HL-60 (cell line): Measurements from ENCODE around the gene ZNF593OS.

Experiments
- DNase-seq, 2 experiments: peaks; one replicate each; pipeline ENCODE4 v3.0.0-alpha.2; 2010 to 2020; ENCODE audit warnings: low read depth in 1 of 2, low spot score in 1 of 2
- H3K27ac ChIP-seq: fragments of 250-450 bp; sonication (Bioruptor Pico); replicated peaks from 2 replicates; pipeline ENCODE4 v1.5.1; 2020; ENCODE audit warnings: mild to moderate bottlenecking, moderate library complexity
- H3K27me3 ChIP-seq: fragments of 250-450 bp; sonication (Bioruptor Pico); 2 replicates; pipeline ENCODE4 v1.5.1; 2021; ENCODE audit warnings: mild to moderate bottlenecking, moderate library complexity; ENCODE audit not compliant: insufficient read depth, poor library complexity, severe bottlenecking
- H3K4me3 ChIP-seq: replicated peaks from 2 replicates; pipeline ENCODE4 v1.5.1; 2011; ENCODE audit warnings: mild to moderate bottlenecking, control low read depth, low read length; ENCODE audit not compliant: insufficient read depth
- GABPA ChIP-seq: IDR thresholded peaks from 2 replicates; pipeline ENCODE4 v1.6.1; 2012; ENCODE audit warnings: low read depth
- POLR2AphosphoS5 ChIP-seq: IDR thresholded peaks from 2 replicates; pipeline ENCODE4 v1.6.1; 2012; ENCODE audit warnings: low read depth
- SPI1 ChIP-seq: IDR thresholded peaks from 2 replicates; pipeline ENCODE4 v1.6.1; 2012; ENCODE audit warnings: low read depth, mild to moderate bottlenecking, borderline replicate concordance
- TF ChIP-seq, protein P1 (sequence below): IDR thresholded peaks from one replicate; pipeline ENCODE4 v1.5.1; 2011; ENCODE audit warnings: low read length, control low read depth, inconsistent platforms; ENCODE audit not compliant: insufficient read depth
- TF ChIP-seq, protein P2 (sequence below): IDR thresholded peaks from 2 replicates; pipeline ENCODE4 v1.6.1; 2012; ENCODE audit warnings: low read depth; ENCODE audit not compliant: insufficient replicate concordance

Gene ZNF593OS

DNA sequence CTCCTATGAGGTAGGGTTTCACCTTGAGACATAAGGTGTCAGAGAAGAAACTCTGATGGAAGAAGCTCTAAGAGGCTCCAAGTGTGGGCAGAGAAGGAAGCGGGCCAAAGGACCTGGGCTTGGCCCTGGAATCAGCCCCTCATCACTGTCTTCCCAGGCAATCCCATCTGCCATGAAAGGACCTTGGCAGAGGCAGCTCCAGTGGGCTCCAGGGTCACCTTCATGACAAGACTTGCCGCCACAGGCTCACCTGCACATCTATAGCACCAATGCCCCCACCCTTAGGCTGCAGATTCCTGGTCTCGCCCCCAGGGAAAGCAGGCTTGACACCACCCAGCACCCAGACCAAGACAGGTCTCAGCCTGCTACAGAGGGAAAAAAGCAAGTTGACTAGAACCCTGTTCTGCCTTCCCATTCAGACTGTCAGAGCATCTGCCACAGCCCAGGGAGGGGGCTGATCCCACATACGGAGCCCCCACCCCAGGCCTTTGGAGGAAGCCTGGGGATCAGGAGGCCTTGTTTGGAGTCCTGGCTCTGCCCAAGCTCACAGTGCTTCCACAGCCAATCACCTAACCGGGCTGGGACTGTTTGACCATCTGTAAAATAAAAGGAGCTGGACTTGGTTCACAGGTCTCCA lies 13.2 kb downstream of the ZNF593OS start:
- no peak overlapping the region for H3K4me3 ChIP-seq
- H3K27me3 ChIP-seq, result peaks cover 7% of the 10 kb centered on the region
- DNase-seq, result no peak
- TF ChIP-seq, protein P1, sequence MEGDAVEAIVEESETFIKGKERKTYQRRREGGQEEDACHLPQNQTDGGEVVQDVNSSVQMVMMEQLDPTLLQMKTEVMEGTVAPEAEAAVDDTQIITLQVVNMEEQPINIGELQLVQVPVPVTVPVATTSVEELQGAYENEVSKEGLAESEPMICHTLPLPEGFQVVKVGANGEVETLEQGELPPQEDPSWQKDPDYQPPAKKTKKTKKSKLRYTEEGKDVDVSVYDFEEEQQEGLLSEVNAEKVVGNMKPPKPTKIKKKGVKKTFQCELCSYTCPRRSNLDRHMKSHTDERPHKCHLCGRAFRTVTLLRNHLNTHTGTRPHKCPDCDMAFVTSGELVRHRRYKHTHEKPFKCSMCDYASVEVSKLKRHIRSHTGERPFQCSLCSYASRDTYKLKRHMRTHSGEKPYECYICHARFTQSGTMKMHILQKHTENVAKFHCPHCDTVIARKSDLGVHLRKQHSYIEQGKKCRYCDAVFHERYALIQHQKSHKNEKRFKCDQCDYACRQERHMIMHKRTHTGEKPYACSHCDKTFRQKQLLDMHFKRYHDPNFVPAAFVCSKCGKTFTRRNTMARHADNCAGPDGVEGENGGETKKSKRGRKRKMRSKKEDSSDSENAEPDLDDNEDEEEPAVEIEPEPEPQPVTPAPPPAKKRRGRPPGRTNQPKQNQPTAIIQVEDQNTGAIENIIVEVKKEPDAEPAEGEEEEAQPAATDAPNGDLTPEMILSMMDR, result no peak
- TF ChIP-seq SPI1 (no peak), POLR2AphosphoS5 (no peak), GABPA (no peak)
- TF ChIP-seq, protein P2, sequence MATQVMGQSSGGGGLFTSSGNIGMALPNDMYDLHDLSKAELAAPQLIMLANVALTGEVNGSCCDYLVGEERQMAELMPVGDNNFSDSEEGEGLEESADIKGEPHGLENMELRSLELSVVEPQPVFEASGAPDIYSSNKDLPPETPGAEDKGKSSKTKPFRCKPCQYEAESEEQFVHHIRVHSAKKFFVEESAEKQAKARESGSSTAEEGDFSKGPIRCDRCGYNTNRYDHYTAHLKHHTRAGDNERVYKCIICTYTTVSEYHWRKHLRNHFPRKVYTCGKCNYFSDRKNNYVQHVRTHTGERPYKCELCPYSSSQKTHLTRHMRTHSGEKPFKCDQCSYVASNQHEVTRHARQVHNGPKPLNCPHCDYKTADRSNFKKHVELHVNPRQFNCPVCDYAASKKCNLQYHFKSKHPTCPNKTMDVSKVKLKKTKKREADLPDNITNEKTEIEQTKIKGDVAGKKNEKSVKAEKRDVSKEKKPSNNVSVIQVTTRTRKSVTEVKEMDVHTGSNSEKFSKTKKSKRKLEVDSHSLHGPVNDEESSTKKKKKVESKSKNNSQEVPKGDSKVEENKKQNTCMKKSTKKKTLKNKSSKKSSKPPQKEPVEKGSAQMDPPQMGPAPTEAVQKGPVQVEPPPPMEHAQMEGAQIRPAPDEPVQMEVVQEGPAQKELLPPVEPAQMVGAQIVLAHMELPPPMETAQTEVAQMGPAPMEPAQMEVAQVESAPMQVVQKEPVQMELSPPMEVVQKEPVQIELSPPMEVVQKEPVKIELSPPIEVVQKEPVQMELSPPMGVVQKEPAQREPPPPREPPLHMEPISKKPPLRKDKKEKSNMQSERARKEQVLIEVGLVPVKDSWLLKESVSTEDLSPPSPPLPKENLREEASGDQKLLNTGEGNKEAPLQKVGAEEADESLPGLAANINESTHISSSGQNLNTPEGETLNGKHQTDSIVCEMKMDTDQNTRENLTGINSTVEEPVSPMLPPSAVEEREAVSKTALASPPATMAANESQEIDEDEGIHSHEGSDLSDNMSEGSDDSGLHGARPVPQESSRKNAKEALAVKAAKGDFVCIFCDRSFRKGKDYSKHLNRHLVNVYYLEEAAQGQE, result no peak
- H3K27ac ChIP-seq, result no peak overlapping the region

- TF ChIP-seq GABPA, result no peak
- TF ChIP-seq, protein P1, result no peak
- no peak for TF ChIP-seq SPI1
- TF ChIP-seq, protein P2, result no peak
- TF ChIP-seq POLR2AphosphoS5, result no peak
- Histone ChIP-seq H3K27me3 (peaks cover 4% of the 10 kb centered on the region), H3K27ac (no peak overlapping the region), H3K4me3 (no peak overlapping the region)
- DNase-seq, result no peak
Observed at GRCh38 chr1:26156285-26157038, 15.2 kb downstream of the ZNF593OS start.

DNA sequence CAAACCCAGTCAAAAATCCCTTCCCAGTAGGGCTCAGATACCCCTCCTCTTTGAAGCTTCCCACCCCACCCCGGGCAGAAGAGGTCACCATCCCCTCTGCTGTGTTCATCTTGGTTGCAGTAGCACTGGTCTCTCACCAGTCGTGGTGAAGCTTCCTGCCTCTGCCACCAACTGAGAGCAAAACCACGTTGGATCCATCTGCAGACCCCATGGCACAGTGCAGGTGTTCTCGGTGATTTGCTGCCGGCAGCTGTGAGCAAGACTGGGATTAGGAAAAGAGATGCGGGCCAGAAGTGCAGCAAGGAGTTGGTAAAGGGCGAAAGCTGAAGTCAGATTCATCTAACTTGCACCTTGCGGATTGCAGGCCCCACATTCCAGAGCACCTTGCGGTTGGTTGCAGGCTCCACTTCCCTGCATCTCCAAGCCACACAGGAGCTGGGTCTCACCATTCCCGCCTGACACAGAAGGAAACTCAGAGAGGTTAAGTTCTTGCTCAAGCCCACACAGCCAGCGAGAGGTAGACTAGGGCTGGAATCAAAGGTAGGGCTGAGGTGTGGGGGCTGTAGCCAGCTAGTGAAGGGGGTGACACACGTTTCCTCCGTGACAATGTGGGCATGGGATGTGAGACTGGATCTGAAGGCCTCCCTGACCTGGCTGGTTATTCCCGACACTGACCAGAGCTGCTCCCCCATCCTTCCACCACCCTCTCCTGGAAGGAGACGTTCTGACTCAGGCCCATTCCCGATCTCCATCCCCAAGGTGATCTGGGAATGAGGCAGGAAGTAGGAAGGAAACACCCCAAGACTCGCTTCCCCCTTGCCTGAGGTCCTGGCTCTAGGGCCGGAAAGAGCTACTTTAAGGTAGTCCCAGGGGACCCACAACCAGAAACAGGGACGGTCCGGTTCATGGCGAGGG lies 16.0 kb downstream of the ZNF593OS start:
- DNase-seq, result no peak
- no peak overlapping the region for H3K4me3 ChIP-seq
- TF ChIP-seq GABPA (no peak), SPI1 (no peak), POLR2AphosphoS5 (no peak)
- TF ChIP-seq, protein P2, result no peak
- TF ChIP-seq, protein P1, result no peak
- peaks cover 4% of the 10 kb centered on the region for H3K27me3 ChIP-seq
- no peak overlapping the region for H3K27ac ChIP-seq
